Colon (tissue), 2 donors: ENCODE data around the gene GAS6.
"Not testable (repeated sequence)": the region's sequence is repeated elsewhere in the genome, so short reads cannot be mapped to it uniquely, and the experiment has no call there.

Experiments
- FAIRE-seq: peaks from 2 replicates; lab custom pipeline; 2012; peaks lifted over from hg19 to GRCh38; lab: Jason Lieb, UNC
- donor health status: control.
- donor health status: control.

Gene GAS6

DNA sequence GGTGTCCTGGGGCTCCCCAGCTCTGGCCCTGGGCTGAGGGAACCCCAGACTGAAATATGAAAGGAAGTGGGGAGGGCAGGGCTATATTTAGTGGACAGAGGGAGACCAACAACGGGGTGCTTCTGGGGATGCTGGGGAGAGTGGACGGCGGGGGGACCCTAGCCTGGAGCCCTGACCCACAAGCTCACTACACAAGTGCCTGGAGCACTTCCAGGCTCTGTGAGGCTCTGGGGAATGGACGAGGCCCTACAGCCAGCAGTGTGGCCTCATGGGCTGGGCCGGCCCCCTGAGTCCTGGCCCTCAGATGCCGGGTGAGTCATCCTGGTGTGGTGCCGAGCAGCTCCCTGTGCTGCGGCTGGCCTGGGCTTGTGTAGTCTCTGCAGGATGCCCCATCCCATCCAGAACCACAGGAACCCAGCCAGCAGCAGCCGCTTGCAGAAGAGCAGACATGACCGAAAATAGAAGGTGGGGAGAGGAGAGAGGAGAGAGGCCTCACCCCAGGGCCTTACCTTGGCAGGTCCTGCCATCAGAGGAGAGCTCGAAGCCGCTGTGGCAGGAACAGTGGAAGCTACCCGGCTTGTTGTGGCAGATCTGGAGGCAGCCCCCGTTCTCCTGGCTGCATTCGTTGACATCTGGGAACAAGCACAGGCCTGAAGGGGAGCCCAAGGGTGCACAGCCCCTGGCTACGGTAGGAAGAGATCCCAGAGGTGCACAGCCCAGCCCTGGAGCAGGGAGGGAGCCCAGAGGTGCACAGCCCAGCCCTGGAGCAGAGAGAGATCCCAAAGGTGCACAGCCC is 26.1 kb downstream of the GAS6 start:
- no peak for FAIRE-seq

DNA sequence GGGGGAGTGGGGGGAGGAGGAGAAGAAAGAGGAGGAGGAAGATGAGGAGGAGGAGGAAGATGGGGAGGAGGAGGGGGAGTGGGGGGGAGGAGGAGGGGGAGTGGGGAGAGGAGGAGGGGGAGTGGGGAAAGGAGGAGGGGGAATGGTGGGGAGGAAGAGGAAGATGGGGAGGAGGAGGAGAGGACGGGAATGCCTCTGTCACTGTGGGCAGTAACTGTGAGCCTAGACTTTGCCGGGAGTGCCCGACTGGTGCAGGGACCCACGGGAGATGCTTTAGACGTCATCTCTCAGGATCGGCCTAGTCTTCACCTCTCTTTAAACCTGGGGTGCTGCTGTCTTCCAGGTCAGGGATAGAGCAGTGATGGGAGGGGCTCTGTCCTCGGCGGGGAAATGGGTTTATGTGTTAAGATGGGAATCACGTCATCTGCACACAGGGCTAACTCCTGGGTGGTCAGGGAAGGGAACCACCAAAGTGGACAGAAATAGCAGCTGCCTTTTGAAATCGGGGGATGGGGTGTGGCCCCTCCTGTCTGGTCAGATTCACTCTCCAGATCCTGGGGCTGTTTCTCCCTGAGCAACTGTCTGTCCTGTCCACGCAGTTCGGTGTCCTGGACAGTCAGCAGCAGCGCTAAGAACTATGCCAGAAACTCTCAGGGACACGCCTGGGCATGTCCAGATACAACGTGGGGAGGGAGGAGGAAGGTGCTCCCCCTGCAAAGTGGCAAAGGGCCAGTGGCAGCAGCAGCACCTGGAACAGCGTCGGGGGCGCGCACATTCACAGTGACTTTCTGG is 26.9 kb downstream of the GAS6 start:
- FAIRE-seq = no peak

DNA sequence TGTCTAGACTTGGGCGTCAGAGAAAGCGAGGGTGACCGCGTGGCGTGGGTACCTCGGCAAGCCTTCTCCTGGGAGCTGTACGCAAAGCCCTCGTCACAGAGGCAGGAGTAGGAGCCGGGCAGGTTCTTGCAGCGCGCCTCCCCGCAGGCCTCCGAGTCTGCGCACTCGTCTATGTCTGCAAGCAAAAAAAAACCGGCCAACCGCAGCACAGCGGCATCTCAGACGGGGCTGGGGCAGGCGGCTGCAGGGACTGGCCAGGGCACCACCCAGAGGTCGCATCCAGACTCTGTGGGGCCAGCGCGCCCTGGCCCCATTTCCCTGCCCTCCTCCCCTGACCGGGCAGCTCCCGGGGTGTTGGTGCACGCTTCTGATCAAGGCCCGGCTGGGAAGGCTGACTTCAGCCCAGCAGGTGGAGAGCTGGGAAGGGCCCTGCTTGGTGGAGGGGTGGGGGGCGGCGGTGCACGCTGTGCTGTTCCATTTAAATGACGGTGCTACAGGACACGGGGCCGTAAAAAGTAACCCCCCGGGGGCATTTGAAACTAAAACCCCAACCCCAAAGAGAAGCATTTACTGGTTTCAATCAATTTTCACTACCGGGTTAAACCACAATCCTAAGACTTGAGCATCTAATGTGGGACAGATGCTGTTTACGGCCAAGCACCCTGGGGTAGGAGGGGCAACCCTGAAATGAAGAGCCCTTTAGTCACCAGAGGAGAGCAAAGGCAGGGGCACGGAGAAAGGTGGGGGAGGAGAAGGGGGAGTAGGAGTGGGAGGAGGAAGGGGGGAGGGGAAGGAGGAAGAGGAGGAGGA is 28.2 kb downstream of the GAS6 start:
- FAIRE-seq = no peak

DNA sequence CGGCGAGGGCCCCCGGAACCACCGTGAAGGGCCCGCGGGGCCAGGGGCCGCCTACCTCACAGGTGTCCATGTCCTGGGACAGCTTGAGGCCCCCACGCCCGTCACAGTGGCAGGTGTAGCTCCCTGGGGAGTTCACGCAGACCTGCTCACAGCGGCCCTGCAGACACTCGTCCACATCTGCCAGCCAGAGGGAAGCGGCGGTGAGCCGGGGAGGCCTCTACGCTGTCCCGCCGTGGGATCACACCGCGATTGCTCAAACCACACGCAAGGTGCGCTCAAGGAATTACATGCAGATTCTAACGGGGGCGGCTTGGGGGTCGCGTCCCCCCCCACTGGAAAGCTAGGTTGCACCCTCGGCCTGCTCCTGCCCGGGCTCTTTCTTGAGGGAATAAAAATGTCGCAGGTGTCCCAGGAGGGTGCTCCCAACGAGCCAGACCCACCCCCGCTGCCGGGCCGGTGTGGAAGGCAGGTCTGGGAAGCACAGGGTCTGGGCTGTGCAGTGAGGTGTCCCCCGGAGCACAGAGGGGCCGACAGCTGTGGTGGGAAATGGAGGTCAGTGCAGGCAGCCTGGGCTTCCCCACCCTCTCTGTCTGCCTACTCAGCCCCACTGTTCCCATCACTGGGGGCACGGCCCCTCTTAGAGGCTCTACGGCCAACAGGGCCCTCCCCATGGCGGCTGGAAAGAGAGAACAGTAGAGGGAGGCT is 29.2 kb downstream of the GAS6 start:
- FAIRE-seq = no peak

DNA sequence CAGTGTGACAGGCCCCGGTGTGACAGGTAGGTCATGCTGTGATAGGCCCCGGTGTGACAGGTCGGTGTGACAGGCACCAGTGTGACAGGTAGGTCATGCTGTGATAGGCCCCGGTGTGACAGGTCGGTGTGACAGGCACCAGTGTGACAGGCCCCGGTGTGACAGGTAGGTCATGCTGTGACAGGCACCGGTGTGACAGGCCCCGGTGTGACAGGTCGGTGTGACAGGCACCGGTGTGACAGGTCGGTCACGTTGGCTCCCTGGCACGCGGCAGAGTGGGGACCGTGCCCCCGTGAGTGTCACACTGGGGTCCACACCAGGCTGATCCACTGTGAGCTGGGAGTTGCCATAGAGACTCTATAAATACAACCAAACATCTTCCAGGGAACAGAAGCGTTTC is 29.9 kb downstream of the GAS6 start:
- FAIRE-seq = not testable (repeated sequence)

DNA sequence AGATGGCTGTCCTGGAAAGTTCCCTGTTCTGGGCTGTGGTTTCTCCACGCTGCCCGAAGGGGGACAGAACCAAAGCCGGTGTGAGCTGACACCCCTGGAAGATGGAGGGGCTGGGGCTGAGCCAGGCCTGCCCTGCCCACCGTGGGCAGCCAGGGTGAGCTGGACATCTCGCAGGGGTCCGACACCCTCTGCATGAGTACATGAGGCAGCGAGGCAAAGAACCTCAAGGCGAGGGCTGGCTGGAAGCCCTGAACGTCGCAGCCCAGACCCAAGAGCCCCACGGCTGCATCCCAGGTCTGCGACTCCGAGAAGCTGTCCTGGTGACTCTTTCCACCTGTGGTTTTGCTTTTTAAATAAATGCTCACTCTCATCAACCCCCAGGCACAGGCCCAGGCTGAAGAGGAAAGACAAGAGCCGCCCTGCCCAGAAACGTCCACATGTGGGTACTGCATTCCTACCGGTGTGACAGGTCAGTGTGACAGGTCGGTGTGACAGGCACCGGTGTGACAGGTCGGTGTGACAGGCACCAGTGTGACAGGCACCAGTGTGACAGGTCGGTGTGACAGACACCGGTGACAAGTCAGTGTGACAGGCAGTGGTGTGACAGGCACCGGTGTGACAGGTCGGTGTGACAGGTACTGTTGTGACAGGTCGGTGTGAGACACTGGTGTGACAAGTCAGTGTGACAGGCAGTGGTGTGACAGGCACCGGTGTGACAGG is 30.6 kb downstream of the GAS6 start:
- no peak for FAIRE-seq

DNA sequence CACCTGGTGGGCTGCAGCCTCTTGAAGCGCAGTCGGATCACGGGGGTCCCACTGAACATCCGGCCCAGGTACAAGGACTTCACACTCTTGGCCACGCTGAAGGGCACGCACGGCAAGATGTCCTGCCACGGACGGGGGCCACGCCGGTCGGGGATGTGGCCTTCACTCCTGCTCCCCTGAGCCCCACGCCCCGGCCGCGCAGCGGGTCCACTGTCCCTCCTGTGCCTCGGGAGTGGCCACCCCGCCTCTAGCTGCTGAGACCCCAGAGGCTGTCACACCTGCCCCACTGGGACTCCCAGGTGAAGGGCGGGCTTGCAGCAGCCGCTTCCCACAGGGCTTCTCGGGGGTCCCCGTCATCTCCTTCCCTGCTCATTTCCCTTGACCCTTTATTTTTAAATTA is 31.2 kb downstream of the GAS6 start:
- FAIRE-seq = no peak

DNA sequence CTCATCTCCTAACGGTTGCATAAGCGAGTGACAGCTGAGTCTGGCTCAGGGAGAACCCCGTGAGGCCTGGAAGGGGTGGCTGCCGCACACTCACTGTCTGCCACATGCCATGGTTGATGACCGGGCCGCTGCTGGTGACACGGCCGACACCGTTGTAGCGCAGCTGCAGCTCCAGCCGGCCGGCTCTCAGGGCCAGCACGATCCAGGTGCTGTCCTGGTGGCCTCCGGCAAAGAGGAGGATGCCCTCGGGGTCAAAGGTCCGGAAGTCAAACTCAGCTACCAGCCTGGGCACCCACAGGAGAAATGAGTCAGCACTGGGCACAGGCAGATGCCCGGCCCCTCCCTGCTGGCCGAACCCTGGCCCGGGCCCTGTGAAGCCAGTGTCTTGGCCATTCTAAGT is 31.7 kb downstream of the GAS6 start:
- FAIRE-seq = no peak

DNA sequence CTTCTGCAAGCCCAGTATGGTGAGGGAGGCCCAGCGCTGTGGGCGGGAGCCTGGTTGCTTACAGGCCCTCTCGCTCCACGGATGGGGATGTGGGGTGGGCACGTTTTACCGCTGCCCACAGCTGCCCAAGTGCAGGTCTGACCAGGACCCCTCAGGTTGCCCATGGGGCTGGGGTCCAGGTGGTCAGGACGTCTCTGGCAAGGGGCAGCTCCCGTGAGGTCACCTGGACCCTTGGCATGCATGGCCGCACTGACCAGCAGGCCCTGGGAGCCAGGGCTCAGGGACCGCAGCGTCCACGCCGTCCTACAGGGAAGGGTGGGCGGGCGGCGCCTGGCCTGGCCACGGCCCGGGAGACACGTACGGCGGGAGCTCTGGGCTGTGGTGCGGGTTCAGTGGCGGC is 32.8 kb downstream of the GAS6 start:
- no peak for FAIRE-seq

DNA sequence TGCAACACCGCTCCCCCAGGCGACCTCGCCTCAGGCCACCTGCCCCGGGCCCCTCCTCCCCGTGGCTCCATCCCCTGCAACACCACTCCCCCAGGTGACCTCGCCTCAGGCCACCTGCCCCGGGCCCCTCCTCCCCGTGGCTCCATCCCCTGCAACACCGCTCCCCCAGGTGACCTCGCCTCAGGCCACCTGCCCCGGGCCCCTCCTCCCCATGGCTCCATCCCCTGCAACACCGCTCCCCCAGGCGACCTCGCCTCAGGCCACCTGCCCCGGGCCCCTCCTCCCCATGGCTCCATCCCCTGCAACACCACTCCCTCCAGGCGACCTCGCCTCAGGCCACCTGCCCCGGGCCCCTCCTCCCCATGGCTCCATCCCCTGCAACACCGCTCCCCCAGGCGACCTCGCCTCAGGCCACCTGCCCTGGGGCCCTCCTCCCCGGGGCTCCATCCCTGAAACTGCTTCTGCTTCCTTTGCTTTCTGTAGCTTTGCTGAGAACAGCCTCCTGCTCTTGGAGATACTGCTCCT is 33.4 kb downstream of the GAS6 start:
- FAIRE-seq = not testable (repeated sequence)

DNA sequence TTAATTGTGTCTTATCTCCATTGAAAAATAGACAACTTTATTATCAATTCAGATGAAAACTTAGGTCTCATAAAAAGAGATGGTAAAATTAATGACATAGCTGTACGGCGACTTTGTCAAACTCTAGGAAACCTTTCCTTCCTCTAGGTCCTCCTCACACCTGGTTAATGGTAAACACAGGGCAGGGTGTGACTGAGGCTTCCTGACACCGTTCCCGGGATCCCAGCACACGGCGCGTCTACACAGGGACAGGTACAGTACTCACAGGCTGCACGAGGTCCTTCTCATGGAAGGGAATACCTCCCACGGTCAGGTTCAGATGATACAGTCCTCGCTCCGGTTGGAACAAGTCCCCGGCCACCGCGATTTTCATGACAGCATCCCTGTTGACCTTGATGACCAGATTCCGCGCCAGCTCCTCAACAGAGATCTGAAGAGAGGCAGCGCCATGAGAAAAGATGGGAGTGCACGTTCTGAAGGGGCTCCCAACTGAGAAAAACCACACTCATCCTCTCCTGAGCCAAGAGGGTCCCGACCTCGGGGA is 35.5 kb downstream of the GAS6 start:
- no peak for FAIRE-seq

DNA sequence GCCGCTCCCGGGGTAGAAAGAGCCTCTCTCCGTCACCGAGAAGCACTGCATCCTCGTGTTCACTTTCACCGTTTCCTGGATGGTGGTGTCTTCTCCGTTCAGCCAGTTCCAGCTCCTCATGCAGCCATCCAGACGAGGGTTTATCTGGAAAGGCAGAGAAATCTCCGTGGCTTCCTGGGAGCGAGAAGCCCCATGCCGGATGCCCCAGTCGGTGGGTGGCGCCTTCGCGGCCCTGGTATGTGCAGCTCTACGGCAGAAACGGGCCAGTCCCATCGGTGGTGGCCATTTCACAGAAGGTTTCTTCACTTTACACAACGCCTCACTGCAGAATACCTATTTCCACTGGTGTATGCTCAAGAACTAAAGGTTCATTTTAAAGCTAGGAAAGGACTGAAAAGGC is 36.9 kb downstream of the GAS6 start:
- FAIRE-seq = no peak

DNA sequence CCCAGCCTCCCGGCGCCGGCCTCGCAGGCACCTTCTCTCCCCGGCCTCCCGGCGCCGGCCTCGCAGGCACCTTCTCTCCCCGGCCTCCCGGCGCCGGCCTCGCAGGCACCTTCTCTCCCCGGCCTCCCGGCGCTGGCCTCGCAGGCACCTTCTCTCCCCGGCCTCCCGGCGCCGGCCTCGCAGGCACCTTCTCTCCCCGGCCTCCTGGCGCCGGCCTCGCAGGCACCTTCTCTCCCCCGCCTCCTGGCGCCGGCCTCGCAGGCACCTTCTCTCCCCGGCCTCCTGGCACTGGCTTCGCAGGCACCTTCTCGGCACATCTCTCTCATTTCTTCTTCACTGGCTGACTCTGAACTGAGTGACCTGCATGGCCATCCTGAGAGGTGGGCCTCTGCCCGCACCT is 37.4 kb downstream of the GAS6 start:
- FAIRE-seq = not testable (repeated sequence)

DNA sequence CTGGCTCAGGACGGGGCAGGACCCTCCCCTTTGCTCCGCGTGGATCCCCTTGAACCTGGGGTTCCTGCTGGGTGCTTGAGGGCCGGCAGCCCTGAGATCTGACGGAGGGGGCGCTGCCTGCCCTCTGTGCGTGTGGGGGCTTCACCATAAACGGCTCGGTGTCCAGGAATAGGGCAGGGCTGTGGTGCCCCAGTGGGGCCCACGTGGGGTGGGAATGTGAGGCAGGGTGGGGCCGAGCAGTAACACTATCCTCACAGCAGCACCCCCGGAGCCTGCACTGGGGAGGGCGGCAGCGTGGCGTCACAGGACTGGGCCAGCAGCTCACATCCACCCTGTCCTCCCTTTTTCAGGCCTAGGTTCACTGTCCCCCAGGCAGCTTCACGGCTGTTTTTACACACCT is 38.0 kb downstream of the GAS6 start:
- FAIRE-seq = no peak

DNA sequence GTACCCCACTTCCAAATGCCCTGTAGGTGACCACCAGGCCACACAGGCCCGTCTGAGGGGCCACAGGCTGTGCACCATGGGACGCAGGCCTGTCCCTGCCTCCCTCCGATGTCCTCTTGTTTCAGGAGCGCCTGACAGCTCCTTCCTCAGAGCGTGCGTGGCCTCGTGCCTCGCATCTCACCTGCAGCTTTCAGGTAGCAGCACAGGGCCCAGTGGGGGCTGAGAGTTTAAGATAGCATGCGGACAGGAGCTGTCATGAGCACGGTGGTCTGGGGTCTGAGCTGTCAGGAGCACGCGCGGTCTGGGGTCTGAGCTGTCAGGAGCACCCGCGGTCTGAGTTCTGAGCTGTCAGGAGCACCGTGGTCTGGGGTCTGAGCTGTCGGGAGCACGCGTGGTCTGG is 40.1 kb downstream of the GAS6 start:
- no peak for FAIRE-seq

DNA sequence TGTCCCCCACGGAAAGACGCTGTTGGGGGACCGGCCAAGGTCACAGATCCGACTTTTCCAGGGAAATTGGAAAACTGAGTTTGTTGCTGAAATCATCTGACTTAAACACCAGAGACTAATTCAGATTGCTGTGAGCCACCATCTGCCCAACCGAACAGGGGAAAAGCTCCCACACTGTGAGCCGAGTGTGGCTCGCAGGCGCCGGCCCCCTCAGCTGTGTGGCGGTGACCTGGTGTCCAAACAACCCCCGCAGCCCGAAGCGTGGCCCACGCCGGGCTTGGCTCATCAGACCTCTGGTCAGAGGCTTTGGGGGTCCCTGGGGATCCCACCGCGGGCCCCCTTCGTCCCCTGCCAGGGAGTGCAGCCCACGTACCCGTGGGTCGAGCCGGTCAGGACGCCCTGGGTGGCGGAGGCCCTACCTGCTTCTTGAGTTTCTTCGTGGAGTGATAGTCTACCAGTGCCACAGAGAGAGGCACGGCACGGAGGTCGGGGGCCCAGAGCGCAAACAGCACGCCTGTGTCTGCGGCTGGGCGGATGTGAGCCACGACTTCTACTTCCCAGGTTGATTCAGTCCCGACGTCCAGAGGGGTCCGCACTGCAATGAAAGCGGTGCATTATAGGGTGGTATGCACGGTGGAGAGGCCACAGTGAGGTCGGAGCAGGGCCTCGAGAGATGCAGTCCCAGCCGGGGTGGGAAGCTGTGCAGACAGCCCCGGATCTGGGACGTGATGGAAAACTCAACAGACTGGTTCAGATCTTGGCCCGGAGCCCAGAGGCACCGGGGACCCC is 40.7 kb downstream of the GAS6 start:
- FAIRE-seq = no peak

DNA sequence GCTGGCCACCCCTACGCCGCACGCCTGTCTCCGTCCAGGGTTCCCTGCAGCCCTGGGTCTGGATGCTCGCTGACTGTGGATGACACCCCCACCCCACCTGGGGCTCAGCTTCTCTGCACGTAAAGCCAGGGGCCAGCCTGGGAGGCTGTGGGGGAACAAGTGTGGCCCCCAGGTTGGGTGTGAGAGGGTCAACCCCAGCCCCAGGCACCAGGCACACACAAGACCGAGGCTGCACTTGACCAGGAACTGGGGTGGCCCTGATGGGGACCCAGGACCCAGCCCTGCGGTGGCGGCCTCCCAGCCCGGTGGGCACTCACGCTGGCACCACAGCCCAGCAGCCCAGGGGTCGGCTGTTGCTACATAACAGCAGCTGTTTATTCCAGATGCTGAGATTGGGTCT is 41.6 kb downstream of the GAS6 start:
- no peak for FAIRE-seq

DNA sequence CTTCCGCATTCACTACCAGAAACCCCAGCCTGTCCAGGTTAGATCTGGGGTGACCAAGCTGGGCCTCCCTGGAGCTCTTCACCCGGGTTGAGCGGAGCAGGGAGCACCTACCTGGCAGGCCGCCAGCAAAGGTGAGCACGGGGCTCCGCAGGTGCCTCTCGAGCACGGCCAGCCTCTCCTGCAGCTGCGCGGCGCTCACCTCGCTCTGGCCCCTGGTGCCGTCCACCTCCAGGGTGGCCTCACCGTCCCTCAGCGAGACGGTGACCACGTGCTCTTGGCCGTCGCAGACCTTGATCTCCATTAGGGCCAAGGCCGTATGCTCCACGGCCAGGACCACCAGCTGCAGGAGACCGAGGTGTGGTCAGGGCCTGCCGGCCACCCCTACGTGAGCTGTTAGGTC is 42.0 kb downstream of the GAS6 start:
- FAIRE-seq = no peak

DNA sequence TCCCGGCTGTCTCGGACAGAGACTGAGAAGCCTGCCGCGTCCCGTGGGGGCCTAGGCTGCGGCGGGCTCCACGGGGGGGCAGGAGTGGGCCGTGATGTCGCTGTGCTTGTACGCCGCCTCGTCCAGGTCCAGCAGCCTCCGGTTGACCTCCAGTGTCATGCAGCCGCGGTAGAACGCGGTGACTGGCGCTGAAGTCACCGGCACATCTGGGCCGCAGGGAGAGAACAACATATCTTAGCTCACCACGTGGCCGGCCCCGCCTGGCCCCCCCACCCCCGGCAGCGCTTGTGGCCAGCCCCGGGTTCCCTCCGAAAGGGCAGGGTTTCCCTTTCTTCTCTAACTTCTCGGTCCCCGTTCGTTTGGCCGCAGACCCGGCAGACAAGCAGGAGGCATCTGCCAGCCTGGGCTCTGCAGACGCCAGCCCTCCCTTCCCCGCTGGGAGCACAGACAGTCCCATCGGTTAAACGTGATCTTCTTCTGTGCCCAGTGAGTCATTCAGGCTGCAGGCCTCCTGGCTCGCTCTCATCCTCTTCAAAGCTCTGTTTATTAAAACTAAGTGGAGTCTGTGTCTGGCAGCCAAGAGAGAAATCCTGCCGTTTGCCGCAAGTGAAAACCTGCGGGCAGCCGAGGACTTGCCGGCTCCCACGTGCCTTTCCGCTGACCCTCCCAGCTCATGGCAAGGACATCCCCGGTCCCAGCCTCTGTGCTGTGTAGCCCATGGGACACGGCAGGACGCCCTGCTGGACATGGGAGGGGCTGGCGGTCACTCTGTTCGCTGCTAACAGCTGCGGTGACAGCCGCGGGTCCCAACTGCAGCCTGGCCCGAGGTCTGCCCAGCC is 42.8 kb downstream of the GAS6 start:
- no peak for FAIRE-seq
